HG03064 (cell line): ENCODE measurements around the gene ACTN4.
"Not testable (repeated sequence)": the region's sequence is repeated elsewhere in the genome, so short reads cannot be mapped to it uniquely, and the experiment has no call there.

Source experiments
- ATAC-seq: cut with Tn5 transposase; IDR thresholded peaks from one replicate; pipeline ENCODE4 v1.9.1; 2021; ENCODE audit warnings: low read depth; ENCODE audit not compliant: unreplicated experiment

Gene ACTN4

GRCh38 chr19:38760805-38761517 is 113.5 kb downstream of the ACTN4 start:
- not testable (repeated sequence) for ATAC-seq

DNA sequence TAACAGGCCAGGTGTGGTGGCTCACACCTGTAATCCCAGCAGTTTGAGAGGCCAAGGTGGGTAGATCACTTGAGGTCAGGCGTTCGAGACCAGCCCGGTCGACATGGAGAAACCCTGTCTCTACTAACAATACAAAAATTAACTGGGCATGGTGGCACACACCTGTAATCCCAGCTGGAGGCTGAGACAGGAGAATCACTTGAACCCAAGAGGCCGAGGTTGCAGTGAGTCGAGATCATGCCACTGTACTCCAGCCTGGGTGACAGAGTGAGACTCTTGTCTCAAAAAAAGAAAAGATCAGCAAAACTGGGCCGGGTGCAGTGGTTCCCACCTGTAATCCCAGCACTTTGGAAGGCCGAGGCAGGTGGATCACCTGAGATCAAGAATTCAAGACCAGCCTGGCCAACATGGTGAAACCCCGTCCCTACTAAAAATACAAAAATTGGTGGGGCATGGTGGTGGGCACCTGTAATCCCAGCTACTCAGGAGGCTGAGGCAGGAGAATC is 114.5 kb downstream of the ACTN4 start:
- not testable (repeated sequence) for ATAC-seq

DNA sequence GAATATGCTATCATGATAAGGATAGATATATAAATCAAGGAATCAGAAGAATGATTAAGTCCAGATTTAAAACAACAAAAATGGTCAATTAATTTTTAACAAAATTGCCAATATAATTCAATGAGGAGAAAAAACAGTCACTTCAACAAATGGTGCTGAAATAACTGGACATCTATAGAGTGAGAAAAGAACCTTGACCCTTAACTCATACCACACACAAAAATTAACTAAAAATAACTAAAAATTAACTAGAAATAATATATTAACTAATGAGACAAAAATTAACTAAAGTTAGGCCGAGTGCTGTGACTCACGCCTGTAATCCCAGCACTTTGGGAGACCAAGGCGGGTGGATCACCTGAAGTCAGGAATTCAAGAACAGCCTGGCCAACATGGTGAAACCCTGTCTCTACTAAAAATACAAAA is 116.4 kb downstream of the ACTN4 start:
- ATAC-seq: no peak

- ATAC-seq: no peak
Observed at GRCh38 chr19:38765214-38765613, 117.8 kb downstream of the ACTN4 start.

GRCh38 chr19:38766276-38767047 is 119.0 kb downstream of the ACTN4 start:
- no peak for ATAC-seq

DNA sequence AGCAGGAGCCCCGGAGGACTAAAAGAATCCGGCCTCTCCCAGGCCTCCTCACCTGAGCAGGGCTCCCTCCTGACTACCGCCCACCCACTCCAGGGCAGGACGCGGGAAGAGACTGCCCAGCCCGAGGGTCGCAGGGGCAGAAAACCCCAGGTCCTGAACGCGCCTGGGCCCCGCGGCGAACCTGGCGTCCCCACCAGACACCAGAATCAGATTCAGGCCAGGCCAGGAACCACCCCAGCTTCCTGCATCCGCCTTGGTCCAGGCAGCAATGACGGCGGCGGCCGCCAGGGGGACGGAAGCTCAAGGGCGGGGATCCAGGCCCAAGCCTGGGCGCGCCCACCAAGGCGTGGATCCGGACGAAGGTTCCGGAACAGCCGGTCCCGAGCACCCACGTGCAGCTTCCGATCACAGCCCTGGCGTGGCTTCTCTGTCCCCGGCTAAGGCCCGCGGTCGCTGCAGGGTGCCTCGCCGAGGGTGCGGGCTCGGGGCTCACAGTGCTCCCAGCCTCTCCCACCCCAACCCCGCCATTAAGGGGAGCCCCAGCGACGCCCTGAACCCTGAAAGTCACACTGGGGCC is 122.3 kb downstream of the ACTN4 start:
- ATAC-seq: no peak

- ATAC-seq: not testable (repeated sequence)
Observed at GRCh38 chr19:38770228-38770948, 122.9 kb downstream of the ACTN4 start.

GRCh38 chr19:38770949-38771275 is 123.5 kb downstream of the ACTN4 start:
- not testable (repeated sequence) for ATAC-seq

DNA sequence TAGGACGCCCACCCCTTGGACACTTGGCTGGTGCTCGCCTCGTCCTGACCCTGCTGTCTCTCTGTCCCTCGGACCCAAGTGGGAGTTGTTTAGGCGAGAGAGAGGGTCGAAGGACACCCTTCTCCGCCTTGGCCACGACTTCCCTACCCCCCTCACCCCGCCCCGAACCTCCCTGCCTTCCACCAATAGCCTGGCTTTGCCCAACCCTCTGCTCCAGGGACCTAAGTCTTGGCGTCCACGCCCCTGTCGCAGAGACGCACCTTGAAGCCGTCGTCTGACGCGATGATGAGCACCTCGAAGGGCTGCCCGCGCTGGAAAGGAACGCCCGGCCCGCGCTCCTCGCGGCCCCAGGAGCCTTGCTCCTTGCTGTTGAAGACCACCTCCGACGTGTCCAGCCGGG is 124.1 kb downstream of the ACTN4 start:
- not testable (repeated sequence) for ATAC-seq

- ATAC-seq: no peak
Observed at GRCh38 chr19:38773469-38774177, 126.2 kb downstream of the ACTN4 start, which contains the start of gene LGALS7. TSS of gene LGALS7 (minus strand) at chr19:38773517. CDS start at chr19:38773492, 25 bp downstream.

- no peak for ATAC-seq
Observed at GRCh38 chr19:38774181-38774950, 126.9 kb downstream of the ACTN4 start.

DNA sequence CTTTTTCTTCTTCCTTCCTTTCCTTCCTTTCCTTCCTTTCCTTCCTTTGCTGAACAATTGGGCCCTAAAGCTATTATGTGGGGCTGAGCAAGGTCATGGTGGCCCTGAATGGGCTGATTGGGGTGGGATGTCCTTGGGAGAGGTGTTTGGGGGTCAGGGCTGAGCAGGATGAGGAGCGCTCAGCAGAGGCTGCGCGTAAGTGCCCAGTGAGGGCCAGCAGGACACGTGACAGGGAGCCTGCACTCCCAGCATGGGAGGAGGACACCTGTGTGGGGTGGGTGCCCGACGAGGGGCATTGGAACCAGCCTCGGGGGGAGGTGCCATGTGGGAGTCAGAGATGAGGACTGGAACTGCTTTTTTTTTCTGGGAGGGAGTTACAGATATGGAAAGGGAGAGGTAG is 131.3 kb downstream of the ACTN4 start:
- no peak for ATAC-seq

DNA sequence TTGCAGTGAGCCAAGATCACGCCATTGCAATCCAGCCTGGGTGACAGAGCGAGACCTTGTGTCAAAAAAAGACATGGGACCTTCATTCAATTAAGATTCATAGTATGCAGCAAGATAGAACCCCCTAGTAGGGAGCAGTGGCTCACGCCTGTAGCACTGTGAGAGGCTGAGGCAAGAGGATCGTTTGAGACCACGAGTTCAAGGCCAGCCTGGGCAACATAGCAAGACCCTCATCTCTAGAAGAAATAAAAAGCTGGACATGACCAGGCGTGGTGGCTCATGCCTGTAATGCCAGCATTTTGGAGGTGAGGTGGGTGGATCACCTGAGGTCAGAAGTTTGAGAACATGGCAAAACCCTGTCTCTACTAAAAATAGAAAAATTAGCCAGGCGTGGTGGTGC is 133.0 kb downstream of the ACTN4 start:
- ATAC-seq: no peak

DNA sequence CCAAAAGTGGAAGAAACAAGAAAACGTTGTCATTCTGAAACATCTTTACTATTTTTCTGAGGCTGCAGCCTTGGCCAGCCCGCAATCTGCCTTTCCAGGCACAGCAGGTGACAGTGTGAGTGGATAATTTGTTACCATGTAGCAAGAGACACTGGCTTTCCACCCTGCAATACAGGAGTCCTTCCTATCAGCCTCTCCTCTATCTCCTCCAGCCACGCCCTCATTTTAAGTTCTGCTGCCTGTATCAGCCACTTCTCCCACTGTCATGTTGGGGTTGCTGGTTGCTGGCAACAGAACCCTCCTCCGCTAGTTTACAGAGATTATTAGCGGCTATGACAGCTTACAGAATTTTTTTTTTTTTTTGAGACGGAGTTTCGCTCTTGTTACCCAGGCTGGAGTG is 133.6 kb downstream of the ACTN4 start:
- no peak for ATAC-seq
